Left colon (tissue), 2 donors: ENCODE measurements around the gene MGAT1. TPM values are rescaled to one million over a fixed set of nuclear protein-coding genes. Genes with fewer than 3 reads are reported as not detected.

Experiments
- ATAC-seq: fragments of 200-7000 bp; cut with Tn5 transposase; one replicate; pipeline ENCODE4 v1.9.1; 2020; ENCODE audit warnings: mild to moderate bottlenecking, moderate library complexity
- DNase-seq, 2 donors: peaks; one replicate each; pipeline ENCODE4 v3.0.0-alpha.2; 2020
- intact Hi-C, 2 donors: fragments of 100-400 bp; cut with DNase I in 1 of 2; cut with micrococcal nuclease in 1 of 2; formaldehyde crosslinking; loops; one replicate each; pipeline versions ENCODE4 v1.11.2 to v1.14.0; 2022; cut with DNase I, micrococcal nuclease
- total RNA-seq, 2 donors: library from RNA; stranded (reverse); fragmentation: NEBNext Ultra II Directional; extraction: Animal tissue kit (Norgen Biotek cat#: 25700); gene quantifications; one replicate each; pipeline ENCODE4 v1.2.1, GENCODE V29; 2021
- donor health status: DM: no; HTN: no; CAD: no.
- donor health status: DM: yes; HTN: yes; CAD: no.

The MGAT1 gene
- total RNA-seq, 2 donors from 2014 or later = 85.6 to 101 TPM

DNA sequence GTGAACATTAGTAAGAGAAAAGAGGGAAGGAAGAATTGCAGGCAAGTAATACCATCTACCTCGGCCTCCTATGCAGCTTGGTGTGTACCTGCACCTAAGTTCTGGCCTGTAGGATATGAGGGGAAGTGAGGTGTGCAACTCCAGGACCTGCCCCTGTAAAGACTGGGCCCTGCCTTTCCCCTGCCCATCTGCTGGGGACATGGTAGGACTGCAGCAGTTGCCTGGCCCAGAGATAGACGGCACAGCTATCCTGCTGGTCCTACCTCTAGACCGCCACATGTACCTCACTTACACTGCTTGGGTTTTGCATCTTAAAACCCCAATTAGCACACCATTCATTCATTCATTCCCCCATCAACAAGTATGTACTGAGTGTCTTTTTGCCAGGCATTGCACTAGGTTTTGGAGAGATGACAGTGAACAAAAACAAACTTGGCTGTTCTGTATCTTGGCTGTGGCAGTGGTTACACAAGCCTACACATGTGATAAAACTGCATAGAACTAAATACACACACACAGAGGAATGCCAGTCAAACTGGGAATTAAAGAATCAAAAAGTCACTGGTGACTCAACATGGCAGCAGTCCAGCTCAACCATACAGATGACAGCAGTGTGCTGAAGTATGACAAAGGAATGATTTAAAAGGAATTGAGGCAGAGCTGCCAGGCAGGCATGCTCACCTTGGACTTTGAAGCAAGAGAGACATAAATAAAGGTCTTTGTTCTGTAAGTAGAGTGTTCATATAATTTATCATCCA, 23.3 kb upstream of the MGAT1 start:
- intact Hi-C loops = no loop called here
- DNase-seq = peak; percentile 51 to 60
- ATAC-seq = peak; percentile 53

DNA sequence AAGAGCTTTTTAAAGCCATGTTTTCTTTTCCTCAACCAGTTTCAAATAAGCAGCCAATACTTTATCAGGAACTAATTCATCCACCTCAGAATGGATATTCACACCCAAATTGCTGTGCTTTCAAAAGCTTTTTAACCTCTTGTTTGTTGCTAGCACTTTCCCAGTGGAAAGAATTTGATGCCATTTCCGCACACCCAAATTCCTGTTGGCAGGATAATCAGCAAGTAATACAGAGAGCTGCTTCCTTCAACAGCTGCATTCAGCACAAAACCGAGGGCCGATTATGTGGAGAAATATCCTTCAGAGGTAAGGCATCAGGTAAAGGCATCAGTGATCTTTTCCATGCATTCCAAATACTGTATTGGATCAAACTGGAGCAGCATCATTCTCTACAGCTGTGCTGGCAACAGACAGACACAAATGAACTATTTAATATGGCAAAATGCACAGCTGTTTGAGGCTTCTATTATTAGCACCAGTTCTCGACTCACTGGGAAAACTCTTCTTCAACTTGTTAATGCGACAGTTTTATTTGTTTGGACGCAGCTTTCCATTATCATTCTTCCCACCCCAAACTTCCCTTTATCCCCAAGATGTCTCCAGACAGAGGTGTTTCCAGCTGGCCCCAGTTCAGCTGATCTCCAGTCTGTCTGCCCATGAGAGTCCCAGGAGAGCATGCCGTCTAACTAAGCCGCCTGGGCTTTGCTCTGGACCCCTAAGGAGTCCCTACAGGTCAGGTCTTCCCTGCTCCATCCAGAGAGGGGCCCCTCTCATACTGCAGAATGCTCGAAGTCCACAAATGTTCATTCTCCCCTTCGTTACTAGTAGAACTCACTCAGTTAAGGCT, 22.2 kb upstream of the MGAT1 start:
- intact Hi-C loops = no loop called here
- DNase-seq = no peak

DNA sequence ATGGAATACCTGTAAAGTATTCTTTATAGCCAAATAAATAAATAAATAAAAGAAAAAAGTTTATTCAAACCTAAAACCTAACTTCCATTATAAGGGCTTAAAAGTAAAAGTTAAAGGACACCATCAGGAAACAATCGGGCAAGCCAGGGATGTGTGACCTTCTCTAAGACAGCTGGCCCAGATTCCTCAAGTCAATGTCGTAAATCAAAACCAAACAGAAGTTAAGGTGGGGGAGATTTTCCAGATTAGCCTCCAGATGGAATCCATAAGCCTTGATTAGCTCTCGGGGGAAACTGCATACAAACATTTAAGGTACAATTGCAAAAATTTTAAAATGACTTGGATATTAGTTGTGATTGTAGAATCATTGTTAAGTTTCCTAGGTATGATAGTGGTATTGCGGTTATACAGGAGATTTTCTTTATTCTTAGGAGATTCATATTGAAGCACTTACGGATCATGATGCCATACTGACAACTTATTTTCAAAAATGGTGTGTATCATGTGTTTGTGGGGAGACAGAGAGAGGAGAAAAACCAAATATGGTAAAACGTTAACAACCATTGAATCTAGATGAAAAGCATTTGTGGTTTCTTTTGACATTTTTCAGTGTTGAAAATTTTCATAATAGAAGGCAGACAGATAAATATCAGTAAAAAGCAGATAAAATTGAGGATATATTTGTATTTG, 21.5 kb upstream of the MGAT1 start:
- intact Hi-C loops = no loop called here
- ATAC-seq (no peak), DNase-seq (no peak)

More for the DNA sequence above, 22.2 kb upstream of the MGAT1 start:
- ATAC-seq = no peak

DNA sequence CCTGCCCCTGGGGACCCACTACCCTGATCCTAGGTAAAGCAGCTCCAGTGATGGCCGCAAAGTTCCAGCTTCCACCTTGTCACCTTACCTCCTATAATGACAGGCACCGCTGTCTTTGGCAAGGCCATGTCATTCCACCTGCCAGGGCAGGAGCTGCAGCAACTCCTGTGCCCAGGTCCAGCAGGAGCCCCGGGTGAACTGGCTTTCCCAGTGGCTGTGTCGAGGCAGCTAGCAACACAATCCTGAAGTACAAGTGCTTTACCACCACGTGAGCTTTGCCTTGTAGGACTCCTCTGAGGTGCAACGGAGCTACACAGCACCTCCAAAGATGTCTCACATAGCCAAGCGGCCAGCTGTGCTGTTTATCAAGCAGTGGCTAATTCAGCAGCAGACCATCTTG, 20.7 kb upstream of the MGAT1 start:
- intact Hi-C loops = no loop called here
- ATAC-seq = no peak
- DNase-seq = no peak

- ATAC-seq (no peak), DNase-seq (no peak)
- intact Hi-C loops = no loop called here
Observed at GRCh38 chr5:180821538-180821937, 18.9 kb upstream of the MGAT1 start.

DNA sequence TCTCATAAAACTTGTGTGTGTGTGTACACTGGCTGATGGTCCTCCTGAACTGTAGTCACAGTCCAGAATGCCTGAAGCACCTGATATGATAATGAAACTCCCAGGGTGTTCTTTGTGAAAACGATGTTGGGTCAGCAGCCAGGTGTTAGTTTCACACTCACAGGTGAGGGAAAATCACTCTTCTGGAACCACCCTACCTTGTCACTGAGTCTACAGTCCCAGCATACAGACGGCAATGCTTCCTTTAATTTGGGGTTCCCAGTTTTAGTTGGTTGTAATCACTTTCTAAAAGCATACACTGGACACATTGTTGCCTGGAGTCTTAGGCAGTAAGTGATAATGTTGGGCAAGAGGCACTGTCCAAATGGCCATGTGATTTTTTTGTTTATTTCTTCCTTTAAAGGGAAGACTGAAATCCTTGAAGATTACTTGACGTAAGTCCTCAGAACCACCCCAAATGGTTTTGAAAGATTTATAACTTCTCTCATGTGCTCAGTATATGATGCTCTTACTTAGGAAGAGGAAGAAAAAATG, 18.2 kb upstream of the MGAT1 start:
- intact Hi-C loops = no loop called here
- DNase-seq (no peak), ATAC-seq (peak; percentile 72)

DNA sequence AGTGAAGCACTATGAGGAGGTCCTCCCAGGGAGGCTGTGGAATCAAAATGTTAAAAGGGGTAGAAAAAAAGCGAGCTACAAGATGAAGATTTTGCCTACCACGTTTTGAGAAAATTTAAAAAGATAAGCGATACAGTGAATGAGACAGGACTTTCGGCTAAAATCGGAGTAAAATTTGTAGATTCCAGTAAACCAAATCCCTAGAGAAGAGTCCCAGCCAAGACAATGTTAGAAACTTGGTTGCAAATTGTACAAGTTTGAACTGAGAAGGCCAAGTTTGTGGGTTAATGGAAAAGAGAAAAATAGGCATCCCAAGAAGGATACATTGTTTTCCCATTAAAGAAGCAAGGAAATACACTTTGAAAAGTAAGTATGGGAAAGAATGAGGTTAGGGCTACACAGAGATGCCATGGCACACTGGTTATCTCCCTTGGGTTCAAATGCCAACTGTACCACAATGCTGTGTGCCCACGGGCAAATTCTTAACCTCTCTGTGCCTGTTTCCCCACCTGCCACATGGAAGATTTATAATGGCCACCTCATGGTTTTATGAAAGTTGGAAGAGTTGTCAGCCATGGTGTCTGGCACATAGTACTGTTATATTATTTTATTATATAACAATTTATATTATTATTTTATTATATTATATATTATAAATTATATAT, 16.2 kb upstream of the MGAT1 start:
- ATAC-seq (no peak), DNase-seq (no peak)
- intact Hi-C loops = no loop called here

DNA sequence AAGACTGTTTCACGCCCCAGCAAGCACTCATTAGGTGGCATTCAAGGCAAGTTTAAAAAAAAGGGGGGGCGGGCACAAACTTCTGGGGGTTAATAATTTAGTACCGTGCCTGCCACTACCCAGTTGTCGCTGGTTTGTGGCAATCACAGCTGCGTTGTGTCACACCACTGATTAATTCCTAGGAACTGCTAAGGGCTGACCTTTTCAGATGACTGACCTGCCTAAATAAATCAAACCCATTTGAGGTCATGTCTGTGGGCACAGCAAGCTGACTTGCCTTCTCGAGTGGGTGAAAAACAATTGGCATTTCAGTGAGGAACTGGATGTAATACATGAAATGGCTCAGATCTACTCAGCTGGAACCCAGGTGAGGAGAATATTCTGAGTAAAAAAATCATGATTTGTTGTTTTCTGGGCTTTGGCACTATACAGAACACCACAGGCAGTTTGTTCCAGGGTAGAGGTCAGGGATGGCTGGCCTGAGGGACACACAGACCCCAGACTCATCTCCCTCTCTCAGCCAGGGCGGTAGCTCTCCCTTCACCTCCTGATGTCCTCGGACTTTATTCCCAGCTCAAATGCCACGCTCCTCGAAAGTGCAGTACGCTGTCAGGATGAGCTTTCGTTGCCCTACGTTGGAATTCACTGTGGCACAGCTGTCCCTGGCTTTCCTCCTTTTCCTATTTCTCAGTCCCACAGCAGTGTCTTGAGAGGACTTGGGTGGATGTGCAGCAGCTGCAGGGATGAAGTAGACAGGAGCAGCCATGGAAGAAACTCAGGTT, 15.5 kb upstream of the MGAT1 start:
- DNase-seq (no peak), ATAC-seq (no peak)
- intact Hi-C loops = no loop called here

GRCh38 chr5:180816608-180817534, 14.3 kb upstream of the MGAT1 start:
- no peak for ATAC-seq
- intact Hi-C loops = no loop called here
- DNase-seq = no peak

GRCh38 chr5:180815293-180815917, 12.8 kb upstream of the MGAT1 start:
- DNase-seq (no peak), ATAC-seq (no peak)
- intact Hi-C loops = no loop called here

DNA sequence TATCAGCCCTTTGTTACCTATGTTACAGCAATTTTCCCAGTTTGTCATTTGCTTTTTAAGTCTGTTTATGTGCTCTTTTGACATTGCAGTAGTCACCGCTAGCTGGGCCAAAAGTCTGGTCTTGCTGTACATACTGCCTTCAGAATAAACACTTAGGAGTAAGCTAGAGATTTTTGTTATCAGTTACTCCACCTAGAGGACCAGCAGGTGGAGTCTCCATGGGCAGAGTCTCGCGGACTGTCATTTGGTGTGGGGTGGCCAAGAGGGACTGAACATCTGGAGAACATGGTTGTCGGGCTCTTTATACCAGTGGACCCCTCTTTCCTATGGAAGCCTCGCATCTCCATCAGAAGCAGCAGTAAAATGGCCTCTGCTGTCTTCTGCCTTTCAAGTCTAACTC, 10.8 kb upstream of the MGAT1 start:
- intact Hi-C loops = no loop called here
- DNase-seq (no peak), ATAC-seq (no peak)

DNA sequence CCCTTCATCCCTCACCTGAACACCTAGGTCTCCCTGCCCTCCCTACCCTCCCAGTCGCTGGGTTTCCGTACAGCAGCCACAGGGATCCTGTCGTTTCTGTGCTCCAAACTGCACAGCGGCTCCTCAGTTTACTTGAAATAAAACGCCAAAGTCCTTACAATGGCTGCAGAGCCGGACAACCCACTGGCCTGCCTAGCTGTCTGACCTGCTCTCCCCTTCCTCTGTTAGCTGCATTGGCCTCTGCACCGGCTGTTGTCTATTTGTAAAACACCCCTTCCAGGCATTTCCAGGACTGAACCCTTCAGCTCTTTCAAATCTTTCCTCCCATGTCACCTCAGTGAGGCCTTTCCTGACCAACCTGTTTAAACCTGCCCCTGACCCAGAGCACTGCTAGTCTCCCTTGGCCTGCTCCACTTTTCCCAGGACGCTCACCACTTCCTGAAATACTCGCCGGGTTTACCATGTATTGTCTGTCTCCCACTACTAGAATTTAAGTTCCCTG, 9.1 kb upstream of the MGAT1 start:
- intact Hi-C loops = no loop called here
- no peak for ATAC-seq
- no peak for DNase-seq

- DNase-seq = no peak
- no peak for ATAC-seq
- intact Hi-C loops = no loop called here
Observed at GRCh38 chr5:180810959-180811622, 8.5 kb upstream of the MGAT1 start.

- ATAC-seq (peak; percentile 88), DNase-seq (peak; percentile 98)
- intact Hi-C loops = no loop called here
Observed at GRCh38 chr5:180810210-180810958, 7.8 kb upstream of the MGAT1 start.

GRCh38 chr5:180809403-180810209, 7.0 kb upstream of the MGAT1 start:
- intact Hi-C loops = no loop called here
- ATAC-seq (peak; percentile 80), DNase-seq (peak; percentile 92)
